ENCODE results near the gene ADRA2B.
"Not testable (repeated sequence)": the region's sequence is repeated elsewhere in the genome, so short reads cannot be mapped to it uniquely, and the experiment has no call there.

GRCh38 chr2:96160366-96160765 is 44.0 kb upstream of the ADRA2B start:
- TF ChIP-seq CTCF (conservative IDR thresholded peaks at IDR 0.05); ZFX (IDR thresholded peaks at IDR 0.05): not testable (repeated sequence)

Measured in C4-2B (cell line).